HepG2 (cell line): Measurements from ENCODE around the gene AFDN. TPM values are rescaled to one million over a fixed set of nuclear protein-coding genes. Genes with fewer than 3 reads are reported as not detected.

ENCODE experiments used
- CCDC6 ChIP-seq: sonication (generic); formaldehyde crosslinking; IDR thresholded peaks from 2 replicates; pipeline ENCODE4 v1.8.1; 2022; ENCODE audit warnings: mild to moderate bottlenecking, missing genetic modification reagents, moderate library complexity
- FOXA3 ChIP-seq: IDR thresholded peaks from 2 replicates; pipeline ENCODE4 v1.6.1; 2016; ENCODE audit warnings: missing genetic modification reagents, missing compliant biosample characterization
- HNRNPUL1 ChIP-seq: fragments of 200-400 bp; formaldehyde crosslinking; IDR thresholded peaks from 2 replicates; pipeline ENCODE4 v1.6.1; 2017; ENCODE audit warnings: low read depth, mild to moderate bottlenecking, low read length, moderate library complexity
- MEF2D ChIP-seq: sonication (generic); formaldehyde crosslinking; IDR thresholded peaks from 2 replicates; pipeline ENCODE4 v1.5.1; 2020; ENCODE audit warnings: mild to moderate bottlenecking, missing genetic modification reagents
- MIER3 ChIP-seq: IDR thresholded peaks from 2 replicates; pipeline ENCODE4 v1.6.1; 2016; ENCODE audit warnings: missing compliant biosample characterization, borderline replicate concordance
- MYNN ChIP-seq: sonication (generic); formaldehyde crosslinking; IDR thresholded peaks from 2 replicates; pipeline ENCODE4 v1.4.0; 2020; ENCODE audit warnings: mild to moderate bottlenecking, low read depth, missing genetic modification reagents
- NR2C2 ChIP-seq: sonication (generic); formaldehyde crosslinking; IDR thresholded peaks from 2 replicates; pipeline ENCODE4 v1.4.0; 2020; ENCODE audit warnings: missing genetic modification reagents, mild to moderate bottlenecking, moderate library complexity, borderline replicate concordance
- PLRG1 ChIP-seq: fragments of 450-650 bp; conservative IDR thresholded peaks from 2 replicates; pipeline ENCODE4 v1.6.1; 2016
- RARA ChIP-seq: IDR thresholded peaks from 2 replicates; pipeline ENCODE4 v1.6.1; 2016; ENCODE audit warnings: missing genetic modification reagents, missing compliant biosample characterization
- TBP ChIP-seq: sonication (generic); formaldehyde crosslinking; IDR thresholded peaks from 2 replicates; pipeline ENCODE4 v1.5.0; 2020; ENCODE audit warnings: missing genetic modification reagents
- TFAP4 ChIP-seq: sonication (generic); IDR thresholded peaks from 2 replicates; pipeline ENCODE4 v1.6.1; 2016; ENCODE audit warnings: low read depth, borderline replicate concordance
- ZFYVE20 ChIP-seq: sonication (generic); formaldehyde crosslinking; IDR thresholded peaks from 2 replicates; pipeline ENCODE4 v1.8.0; 2023; ENCODE audit warnings: low read depth, mild to moderate bottlenecking, moderate library complexity, missing genetic modification reagents, borderline replicate concordance
- ZNF235 ChIP-seq: sonication (generic); formaldehyde crosslinking; IDR thresholded peaks from 2 replicates; pipeline ENCODE4 v1.8.1; 2023; ENCODE audit warnings: mild to moderate bottlenecking, missing genetic modification reagents, borderline replicate concordance
- ZNF569 ChIP-seq: sonication (generic); formaldehyde crosslinking; IDR thresholded peaks from 2 replicates; pipeline ENCODE4 v1.5.0; 2020; ENCODE audit warnings: mild to moderate bottlenecking, missing genetic modification reagents, moderate library complexity, borderline replicate concordance
- ZNF768 ChIP-seq: sonication (generic); formaldehyde crosslinking; IDR thresholded peaks from 2 replicates; pipeline ENCODE4 v1.4.0; 2020; ENCODE audit warnings: missing genetic modification reagents
- ZNF775 ChIP-seq: sonication (generic); formaldehyde crosslinking; IDR thresholded peaks from 2 replicates; pipeline ENCODE4 v1.4.0; 2020; ENCODE audit warnings: missing genetic modification reagents, mild to moderate bottlenecking, moderate library complexity, borderline replicate concordance
- ZNF780A ChIP-seq: sonication (generic); formaldehyde crosslinking; IDR thresholded peaks from 2 replicates; pipeline ENCODE4 v1.8.0; 2022; ENCODE audit warnings: mild to moderate bottlenecking, missing genetic modification reagents, moderate library complexity
- ZNF790 ChIP-seq: sonication (generic); formaldehyde crosslinking; IDR thresholded peaks from 2 replicates; pipeline ENCODE4 v1.8.0; 2022; ENCODE audit warnings: missing genetic modification reagents, mild to moderate bottlenecking, borderline replicate concordance
- ZNF839 ChIP-seq: sonication (generic); formaldehyde crosslinking; IDR thresholded peaks from 2 replicates; pipeline ENCODE4 v1.4.0; 2020; ENCODE audit warnings: missing genetic modification reagents, mild to moderate bottlenecking, borderline replicate concordance
- polyA plus RNA-seq, 8 experiments: library from polyadenylated mRNA; depleted of rRNA in 3 of 8; stranded (reverse) in 7 of 8; unstranded in 1 of 8; fragments of >200 nt; fragmentation: Illumina TruSeq in 4 of 8; extraction: Trizol in 4 of 8; gene quantifications; 2 replicates each; pipeline versions ENCODE4 v1.2.1 to v1.2.3, GENCODE V29; 2011 to 2016; ENCODE audit warnings: low read depth in 4 of 8, missing spikeins in 1 of 8, mixed read lengths in 1 of 8; ENCODE audit not compliant: insufficient read depth in 1 of 8
- total RNA-seq, 5 experiments: library from RNA; depleted of rRNA; stranded (reverse); fragments of >200 nt; fragmentation: Illumina TruSeq; extraction: Trizol; gene quantifications; 2 replicates each; pipeline ENCODE4 v1.2.3, GENCODE V29; 2016; ENCODE audit warnings: low read depth in 1 of 5
- TF ChIP-seq, protein P1 (sequence below): IDR thresholded peaks from 2 replicates; pipeline ENCODE4 v1.6.1; 2016; ENCODE audit warnings: low read depth, missing genetic modification reagents, missing compliant biosample characterization

Gene AFDN
- total and polyA plus RNA-seq, 2 of the 13 experiments (the other 11 are each of a cell fraction or from before 2014, with no cell fraction given): 136 to 151 TPM

- TF ChIP-seq, protein P1, sequence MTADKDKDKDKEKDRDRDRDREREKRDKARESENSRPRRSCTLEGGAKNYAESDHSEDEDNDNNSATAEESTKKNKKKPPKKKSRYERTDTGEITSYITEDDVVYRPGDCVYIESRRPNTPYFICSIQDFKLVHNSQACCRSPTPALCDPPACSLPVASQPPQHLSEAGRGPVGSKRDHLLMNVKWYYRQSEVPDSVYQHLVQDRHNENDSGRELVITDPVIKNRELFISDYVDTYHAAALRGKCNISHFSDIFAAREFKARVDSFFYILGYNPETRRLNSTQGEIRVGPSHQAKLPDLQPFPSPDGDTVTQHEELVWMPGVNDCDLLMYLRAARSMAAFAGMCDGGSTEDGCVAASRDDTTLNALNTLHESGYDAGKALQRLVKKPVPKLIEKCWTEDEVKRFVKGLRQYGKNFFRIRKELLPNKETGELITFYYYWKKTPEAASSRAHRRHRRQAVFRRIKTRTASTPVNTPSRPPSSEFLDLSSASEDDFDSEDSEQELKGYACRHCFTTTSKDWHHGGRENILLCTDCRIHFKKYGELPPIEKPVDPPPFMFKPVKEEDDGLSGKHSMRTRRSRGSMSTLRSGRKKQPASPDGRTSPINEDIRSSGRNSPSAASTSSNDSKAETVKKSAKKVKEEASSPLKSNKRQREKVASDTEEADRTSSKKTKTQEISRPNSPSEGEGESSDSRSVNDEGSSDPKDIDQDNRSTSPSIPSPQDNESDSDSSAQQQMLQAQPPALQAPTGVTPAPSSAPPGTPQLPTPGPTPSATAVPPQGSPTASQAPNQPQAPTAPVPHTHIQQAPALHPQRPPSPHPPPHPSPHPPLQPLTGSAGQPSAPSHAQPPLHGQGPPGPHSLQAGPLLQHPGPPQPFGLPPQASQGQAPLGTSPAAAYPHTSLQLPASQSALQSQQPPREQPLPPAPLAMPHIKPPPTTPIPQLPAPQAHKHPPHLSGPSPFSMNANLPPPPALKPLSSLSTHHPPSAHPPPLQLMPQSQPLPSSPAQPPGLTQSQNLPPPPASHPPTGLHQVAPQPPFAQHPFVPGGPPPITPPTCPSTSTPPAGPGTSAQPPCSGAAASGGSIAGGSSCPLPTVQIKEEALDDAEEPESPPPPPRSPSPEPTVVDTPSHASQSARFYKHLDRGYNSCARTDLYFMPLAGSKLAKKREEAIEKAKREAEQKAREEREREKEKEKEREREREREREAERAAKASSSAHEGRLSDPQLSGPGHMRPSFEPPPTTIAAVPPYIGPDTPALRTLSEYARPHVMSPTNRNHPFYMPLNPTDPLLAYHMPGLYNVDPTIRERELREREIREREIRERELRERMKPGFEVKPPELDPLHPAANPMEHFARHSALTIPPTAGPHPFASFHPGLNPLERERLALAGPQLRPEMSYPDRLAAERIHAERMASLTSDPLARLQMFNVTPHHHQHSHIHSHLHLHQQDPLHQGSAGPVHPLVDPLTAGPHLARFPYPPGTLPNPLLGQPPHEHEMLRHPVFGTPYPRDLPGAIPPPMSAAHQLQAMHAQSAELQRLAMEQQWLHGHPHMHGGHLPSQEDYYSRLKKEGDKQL (CRISPR knock-in tag): no peak
- TF ChIP-seq MIER3 (CRISPR knock-in tag): no peak
- no peak for TF ChIP-seq ZNF839 (CRISPR knock-in tag)
- TF ChIP-seq NR2C2 (CRISPR knock-in tag): no peak
- TF ChIP-seq MEF2D (CRISPR knock-in tag): 0 out of 2 replicates have a peak, but pooled peaks have one; percentile 35
- TF ChIP-seq ZFYVE20: no peak
- TF ChIP-seq ZNF790: no peak
- no peak for TF ChIP-seq RARA (CRISPR knock-in tag)
- TF ChIP-seq ZNF780A (CRISPR knock-in tag): no peak
- TF ChIP-seq TBP (CRISPR knock-in tag): no peak
- no peak for TF ChIP-seq HNRNPUL1
- TF ChIP-seq ZNF235: no peak
- no peak for TF ChIP-seq CCDC6 (CRISPR knock-in tag)
- TF ChIP-seq MYNN (CRISPR knock-in tag): no peak
- no peak for TF ChIP-seq FOXA3 (CRISPR knock-in tag)
- no peak for TF ChIP-seq ZNF569
- no peak for TF ChIP-seq ZNF768 (CRISPR knock-in tag)
- peak; percentile 41; the same call in 1 of the 2 replicates for TF ChIP-seq TFAP4
- TF ChIP-seq ZNF775 (CRISPR knock-in tag): no peak
- no peak for TF ChIP-seq PLRG1
- TF ChIP-seq, all 625 proteins: peak for 13
These were observed 39.6 kb upstream of the AFDN start (continued) for GRCh38 chr6:167786853-167787675.
